NB4 (cell line): ENCODE measurements around the gene MYBPC2.

Experiments
- POLR2A ChIP-seq: IDR thresholded peaks from 2 replicates; pipeline ENCODE4 v1.6.1; 2011; ENCODE audit warnings: mild to moderate bottlenecking; ENCODE audit not compliant: insufficient read length; ENCODE audit errors: extremely low read depth
- TF ChIP-seq, protein P1 (sequence below): IDR thresholded peaks from one replicate; pipeline ENCODE4 v1.5.1; 2012; ENCODE audit warnings: low read depth, low read length
- TF ChIP-seq, protein P2 (sequence below): IDR thresholded peaks from 2 replicates; pipeline ENCODE4 v1.6.1; 2011; ENCODE audit warnings: low read depth, low read length

DNA sequence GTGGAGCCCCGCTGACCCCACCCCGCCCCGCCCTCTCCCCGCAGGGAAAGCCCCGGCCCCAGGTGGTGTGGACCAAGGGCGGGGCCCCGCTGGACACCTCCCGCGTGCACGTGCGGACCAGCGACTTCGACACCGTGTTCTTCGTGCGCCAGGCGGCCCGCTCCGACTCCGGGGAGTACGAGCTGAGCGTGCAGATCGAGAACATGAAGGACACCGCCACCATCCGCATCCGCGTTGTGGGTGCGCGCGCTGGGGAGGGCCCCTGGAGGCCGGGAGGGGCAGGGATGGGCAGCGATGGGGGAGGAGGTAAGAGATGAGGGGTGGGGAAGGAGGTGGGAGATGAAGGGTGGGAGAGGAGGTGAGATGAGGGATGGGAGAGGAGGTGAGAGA is 26.4 kb downstream of the MYBPC2 start:
- TF ChIP-seq, protein P1, sequence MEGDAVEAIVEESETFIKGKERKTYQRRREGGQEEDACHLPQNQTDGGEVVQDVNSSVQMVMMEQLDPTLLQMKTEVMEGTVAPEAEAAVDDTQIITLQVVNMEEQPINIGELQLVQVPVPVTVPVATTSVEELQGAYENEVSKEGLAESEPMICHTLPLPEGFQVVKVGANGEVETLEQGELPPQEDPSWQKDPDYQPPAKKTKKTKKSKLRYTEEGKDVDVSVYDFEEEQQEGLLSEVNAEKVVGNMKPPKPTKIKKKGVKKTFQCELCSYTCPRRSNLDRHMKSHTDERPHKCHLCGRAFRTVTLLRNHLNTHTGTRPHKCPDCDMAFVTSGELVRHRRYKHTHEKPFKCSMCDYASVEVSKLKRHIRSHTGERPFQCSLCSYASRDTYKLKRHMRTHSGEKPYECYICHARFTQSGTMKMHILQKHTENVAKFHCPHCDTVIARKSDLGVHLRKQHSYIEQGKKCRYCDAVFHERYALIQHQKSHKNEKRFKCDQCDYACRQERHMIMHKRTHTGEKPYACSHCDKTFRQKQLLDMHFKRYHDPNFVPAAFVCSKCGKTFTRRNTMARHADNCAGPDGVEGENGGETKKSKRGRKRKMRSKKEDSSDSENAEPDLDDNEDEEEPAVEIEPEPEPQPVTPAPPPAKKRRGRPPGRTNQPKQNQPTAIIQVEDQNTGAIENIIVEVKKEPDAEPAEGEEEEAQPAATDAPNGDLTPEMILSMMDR, result no peak
- TF ChIP-seq, protein P2, sequence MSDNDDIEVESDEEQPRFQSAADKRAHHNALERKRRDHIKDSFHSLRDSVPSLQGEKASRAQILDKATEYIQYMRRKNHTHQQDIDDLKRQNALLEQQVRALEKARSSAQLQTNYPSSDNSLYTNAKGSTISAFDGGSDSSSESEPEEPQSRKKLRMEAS, result no peak
- TF ChIP-seq POLR2A, result no peak
